ENCODE data around the gene RAVER1.
A peak's percentile ranks its signal among the peaks of the same experiment; 100 is the strongest.

The RAVER1 gene

GRCh38 chr19:10363789-10364281 is 30.5 kb upstream of the RAVER1 start (continued):
- TF ChIP-seq TRIM28 (IDR thresholded peaks at IDR 0.05; ENCODE audit: borderline replicate concordance, low read length), result no peak
- no peak for TF ChIP-seq ZXDB (tag by site-specific recombination; IDR thresholded peaks at IDR 0.05)
- no peak for TF ChIP-seq ZSCAN5A (tag by site-specific recombination; IDR thresholded peaks at IDR 0.05)
- no peak for TF ChIP-seq KLF8 (tag by site-specific recombination; IDR thresholded peaks at IDR 0.05)
- TF ChIP-seq OSR2 (tag by site-specific recombination; IDR thresholded peaks at IDR 0.05), result no peak
- TF ChIP-seq ZNF48 (tag by site-specific recombination; IDR thresholded peaks at IDR 0.05), result no peak
- no peak for TF ChIP-seq ZNF341 (tag by site-specific recombination; IDR thresholded peaks at IDR 0.05; ENCODE audit: low read depth)
- TF ChIP-seq MYNN (tag by site-specific recombination; IDR thresholded peaks at IDR 0.05; ENCODE audit: borderline replicate concordance), result no peak
- TF ChIP-seq ZNF529 (tag by site-specific recombination; IDR thresholded peaks at IDR 0.05; ENCODE audit: insufficient replicate concordance), result no peak
- TF ChIP-seq SCRT2 (tag by site-specific recombination; IDR thresholded peaks at IDR 0.05), result peak; percentile 69; the same call in 1 of the 2 replicates
- TF ChIP-seq ZSCAN18 (tag by site-specific recombination; IDR thresholded peaks at IDR 0.05), result no peak
- TF ChIP-seq SETDB1 (IDR thresholded peaks at IDR 0.05; ENCODE audit: insufficient read length, low read length), result no peak
- no peak for TF ChIP-seq ZNF707 (tag by site-specific recombination; IDR thresholded peaks at IDR 0.05)
- peak; percentile 96 for TF ChIP-seq ZNF629 (tag by site-specific recombination; IDR thresholded peaks at IDR 0.05)
- no peak for TF ChIP-seq ZNF626 (tag by site-specific recombination; IDR thresholded peaks at IDR 0.05)
- peak; percentile 83 for TF ChIP-seq SP7 (tag by site-specific recombination; IDR thresholded peaks at IDR 0.05)
- TF ChIP-seq ZBTB48 (tag by site-specific recombination; IDR thresholded peaks at IDR 0.05), result no peak
- peak; percentile 67 for TF ChIP-seq PRDM10 (tag by site-specific recombination; IDR thresholded peaks at IDR 0.05)
- no peak for TF ChIP-seq ZBTB1 (tag by site-specific recombination; IDR thresholded peaks at IDR 0.05)
- no peak for TF ChIP-seq ZNF658 (tag by site-specific recombination; IDR thresholded peaks at IDR 0.05)
- TF ChIP-seq KLF1 (tag by site-specific recombination; IDR thresholded peaks at IDR 0.05), result no peak
- TF ChIP-seq ZSCAN30 (tag by site-specific recombination; IDR thresholded peaks at IDR 0.05), result no peak
- TF ChIP-seq TCF7L2 (IDR thresholded peaks at IDR 0.05; ENCODE audit: borderline replicate concordance, low read depth, low read length), result no peak
- no peak for TF ChIP-seq ZNF518A (tag by site-specific recombination; conservative IDR thresholded peaks at IDR 0.05; ENCODE audit: low read depth)
- peak; percentile 94 for TF ChIP-seq ZNF133 (tag by site-specific recombination; IDR thresholded peaks at IDR 0.05)
- TF ChIP-seq ZNF26 (tag by site-specific recombination; IDR thresholded peaks at IDR 0.05), result no peak
- no peak for TF ChIP-seq ZNF837 (tag by site-specific recombination; IDR thresholded peaks at IDR 0.05)
- TF ChIP-seq ZNF239 (tag by site-specific recombination; IDR thresholded peaks at IDR 0.05), result no peak
- no peak for TF ChIP-seq ZNF274 (IDR thresholded peaks at IDR 0.05; ENCODE audit: low read length)
- TF ChIP-seq ZNF274 (tag by site-specific recombination; IDR thresholded peaks at IDR 0.05; ENCODE audit: borderline replicate concordance), result no peak

Data from HEK293 (cell line).